KBM-7 (cell line): ENCODE results near the gene PRR36.

Source experiments
- DNase-seq: peaks from one replicate; pipeline ENCODE4 v3.0.0-alpha.2; 2015
- in situ Hi-C: fragments of 300-500 bp; cut with MboI; formaldehyde crosslinking; loops from 2 replicates; pipeline ENCODE4 v1.14.3; 2020; ENCODE audit warnings: low sequenced_read_pairs, low pct_unique_long_range_greater_than_20kb, mixed read lengths

The PRR36 gene

DNA sequence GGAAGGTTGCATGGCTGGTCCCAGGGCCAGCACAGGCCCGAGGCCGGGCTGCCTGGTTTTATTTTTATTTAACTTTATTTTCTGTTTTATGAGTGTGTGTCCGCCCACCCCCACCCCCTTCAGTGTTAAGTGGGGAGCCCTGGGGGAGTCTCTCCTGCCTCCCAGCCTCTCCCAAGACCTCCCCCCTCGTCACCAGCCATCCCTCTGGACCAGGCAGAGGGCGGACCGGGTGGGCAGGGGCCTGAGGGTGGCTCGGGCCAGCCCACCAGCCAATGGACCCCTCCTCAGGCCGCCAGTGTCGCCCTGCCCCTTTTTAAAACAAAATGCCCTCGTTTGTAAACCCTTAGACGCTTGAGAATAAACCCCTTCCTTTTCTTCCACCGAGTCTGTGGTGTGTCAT is 39.9 kb upstream of the PRR36 start:
- DNase-seq = no peak
- in situ Hi-C loops = no loop called here

DNA sequence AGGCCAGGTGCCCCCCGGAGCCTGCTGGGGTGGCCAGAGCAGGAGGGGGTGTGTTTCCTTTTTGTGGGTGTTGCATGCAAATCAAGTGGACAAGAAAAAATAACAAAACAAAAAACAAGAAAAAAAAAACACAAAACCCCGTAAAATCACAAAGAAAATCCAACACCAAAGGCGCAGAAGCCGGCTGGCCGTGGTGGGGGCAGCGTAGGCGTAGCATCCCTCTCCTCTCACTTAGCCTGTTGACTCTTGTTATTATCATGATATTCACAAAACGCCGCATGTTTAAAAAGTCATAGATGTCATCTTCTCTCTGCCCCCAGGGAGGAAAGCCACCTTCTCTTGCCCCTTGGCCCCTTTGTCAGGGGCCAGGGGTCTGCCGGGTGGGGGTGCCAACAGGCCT is 39.5 kb upstream of the PRR36 start:
- in situ Hi-C loops = no loop called here

DNA sequence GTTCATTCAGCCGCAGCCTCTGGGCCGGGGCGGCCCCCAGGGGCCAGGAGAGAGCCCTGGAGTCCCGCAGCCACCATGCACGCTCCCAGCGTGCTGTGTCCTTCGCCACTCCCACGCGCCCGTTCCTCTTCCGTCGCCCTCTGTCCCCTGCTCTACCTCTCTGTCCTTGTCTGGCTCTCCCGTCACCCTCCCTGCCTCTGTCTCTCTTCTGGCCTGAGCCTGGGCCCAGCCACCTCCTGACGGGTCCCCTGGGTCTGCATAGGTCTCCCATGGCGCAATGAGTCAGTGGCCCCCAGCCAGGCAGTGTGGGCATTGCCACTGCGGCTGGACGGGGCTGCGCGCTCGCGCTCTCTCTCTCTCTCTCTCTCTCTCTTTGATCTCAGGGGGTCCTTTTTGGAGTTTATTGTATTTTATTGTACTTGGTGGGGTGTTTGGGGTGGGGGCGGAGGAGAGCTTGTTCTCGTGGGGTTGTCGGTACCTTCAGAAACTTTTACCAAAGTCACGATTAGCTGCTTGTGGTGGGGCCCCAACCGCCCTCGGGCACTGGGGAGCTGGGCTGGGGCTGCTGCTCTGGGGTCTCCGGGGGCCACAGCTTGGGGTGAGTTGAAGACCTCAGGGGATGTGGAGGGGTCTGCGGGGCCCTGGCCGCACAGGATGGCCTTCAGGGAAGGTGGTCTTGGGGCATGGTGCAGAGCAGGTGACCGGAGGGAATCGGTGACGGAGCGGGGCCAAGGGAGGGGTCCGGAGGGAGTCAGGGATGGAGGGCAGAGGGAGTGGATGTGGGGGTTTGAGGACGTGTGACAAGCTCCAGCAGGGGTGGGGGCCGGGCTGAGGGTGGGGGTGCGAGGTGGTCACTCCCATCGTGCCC is 38.7 kb upstream of the PRR36 start:
- in situ Hi-C loops = no loop called here
- DNase-seq = no peak

More for the DNA sequence above, 39.5 kb upstream of the PRR36 start:
- DNase-seq = no peak

DNA sequence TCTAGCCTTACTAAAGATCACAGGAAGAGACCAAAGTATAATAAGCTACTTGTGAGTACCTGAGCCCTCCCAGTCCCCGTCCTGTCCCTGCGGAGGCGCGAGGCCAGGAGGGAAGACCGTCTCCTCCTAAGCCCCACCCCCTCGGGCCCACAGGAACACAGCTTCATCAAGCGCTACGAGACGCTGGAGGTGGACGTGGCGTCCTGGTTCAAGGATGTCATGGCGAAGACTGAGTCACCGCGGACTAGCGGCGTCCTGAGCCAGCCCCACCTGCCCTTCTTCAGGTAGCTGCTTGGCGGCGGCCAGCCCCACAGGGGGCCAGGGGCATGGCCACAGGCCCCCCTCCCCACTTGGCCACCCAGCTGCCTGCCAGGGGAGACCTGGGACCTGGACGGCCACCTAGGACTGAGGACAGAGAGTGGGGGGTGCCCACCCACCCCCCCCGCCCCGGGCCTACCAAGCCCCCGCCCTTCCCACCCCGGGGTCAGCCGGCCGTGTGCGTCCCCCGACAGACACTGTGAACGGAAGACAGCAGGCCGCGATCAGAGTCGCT is 38.0 kb upstream of the PRR36 start:
- in situ Hi-C loops = no loop called here

DNA sequence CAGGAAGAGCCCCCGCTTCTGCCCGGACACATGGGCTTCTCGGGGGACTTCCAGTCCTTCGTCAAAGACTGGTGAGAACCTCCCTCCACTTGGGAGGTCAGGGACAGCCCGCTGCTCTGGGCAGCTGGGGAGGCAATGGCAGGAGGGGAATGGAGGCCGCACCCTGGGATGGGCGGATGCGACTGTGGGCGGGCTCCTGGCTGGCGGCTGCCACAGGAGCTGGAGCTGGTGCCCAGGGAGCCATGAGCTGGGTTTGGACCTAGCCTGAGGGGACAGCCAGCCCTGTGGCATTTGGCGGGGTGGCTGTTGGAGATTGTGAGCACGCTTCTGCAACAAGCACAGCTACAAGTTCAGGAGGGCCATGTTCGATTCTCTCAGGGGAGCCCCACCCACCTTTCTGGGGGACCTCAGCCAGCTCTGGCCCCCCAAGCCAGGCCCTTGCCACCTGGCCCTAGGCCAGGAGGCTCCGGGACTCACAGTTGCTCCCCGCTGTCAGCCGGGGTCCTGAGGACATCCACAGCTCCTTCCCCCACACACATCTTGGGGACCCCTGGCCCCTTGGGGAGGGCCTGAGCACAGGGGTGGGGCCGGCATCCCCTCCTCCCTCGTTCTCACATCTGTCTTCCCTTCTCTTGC is 37.4 kb upstream of the PRR36 start:
- DNase-seq = no peak
- in situ Hi-C loops = no loop called here

More for the DNA sequence above, 38.0 kb upstream of the PRR36 start:
- DNase-seq = no peak

DNA sequence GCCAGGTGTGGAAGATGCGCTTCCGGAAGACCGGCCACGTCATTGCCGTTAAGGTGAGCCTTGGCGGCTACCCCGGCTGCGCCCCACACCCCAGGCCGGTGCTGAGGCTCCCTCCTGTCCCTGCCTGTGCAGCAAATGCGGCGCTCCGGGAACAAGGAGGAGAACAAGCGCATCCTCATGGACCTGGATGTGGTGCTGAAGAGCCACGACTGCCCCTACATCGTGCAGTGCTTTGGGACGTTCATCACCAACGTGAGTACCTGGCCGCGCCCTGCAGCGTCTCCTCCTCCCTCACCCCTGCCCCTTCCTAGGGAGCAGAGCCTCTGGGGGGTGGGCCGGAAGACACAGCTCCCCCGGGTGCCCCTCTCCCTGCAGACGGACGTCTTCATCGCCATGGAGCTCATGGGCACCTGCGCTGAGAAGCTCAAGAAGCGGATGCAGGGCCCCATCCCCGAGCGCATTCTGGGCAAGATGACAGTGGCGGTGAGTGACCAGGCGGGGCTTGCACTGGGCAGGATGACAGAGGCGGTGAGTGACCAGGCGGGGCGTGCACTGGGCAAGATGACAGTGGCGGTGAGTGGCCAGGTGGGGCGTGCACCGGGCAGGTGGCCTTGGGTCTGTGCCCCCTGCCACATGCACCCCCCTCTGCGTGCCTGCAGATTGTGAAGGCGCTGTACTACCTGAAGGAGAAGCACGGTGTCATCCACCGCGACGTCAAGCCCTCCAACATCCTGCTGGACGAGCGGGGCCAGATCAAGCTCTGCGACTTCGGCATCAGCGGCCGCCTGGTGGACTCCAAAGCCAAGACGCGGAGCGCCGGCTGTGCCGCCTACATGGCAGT is 36.4 kb upstream of the PRR36 start:
- no peak for DNase-seq
- in situ Hi-C loops = no loop called here

DNA sequence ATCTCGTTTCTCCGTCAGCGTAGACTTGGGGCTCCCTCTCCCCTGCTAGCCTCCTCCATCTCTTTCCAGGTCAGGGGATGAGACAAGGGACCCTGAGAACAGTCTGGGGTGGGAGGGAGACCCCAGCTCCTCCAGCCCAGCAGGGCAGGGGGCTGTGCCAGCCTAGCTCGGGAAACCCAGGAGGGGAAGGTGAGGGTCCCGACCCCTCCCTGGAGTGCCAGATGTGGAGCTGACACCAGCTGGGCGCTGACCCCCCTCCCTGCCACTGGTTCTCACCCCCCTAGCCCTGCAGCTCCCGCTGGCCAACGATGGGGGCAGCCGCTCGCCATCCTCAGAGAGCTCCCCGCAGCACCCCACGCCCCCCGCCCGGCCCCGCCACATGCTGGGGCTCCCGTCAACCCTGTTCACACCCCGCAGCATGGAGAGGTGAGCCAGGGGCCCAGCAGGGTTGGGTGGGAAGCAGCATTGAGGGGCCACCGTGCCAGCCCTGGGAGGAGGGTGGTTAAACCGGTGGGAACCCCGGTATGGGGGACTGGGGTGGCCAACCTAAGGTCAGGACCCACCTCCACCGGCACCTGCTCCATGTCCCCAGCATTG is 35.4 kb upstream of the PRR36 start:
- in situ Hi-C loops = no loop called here
- DNase-seq = no peak

DNA sequence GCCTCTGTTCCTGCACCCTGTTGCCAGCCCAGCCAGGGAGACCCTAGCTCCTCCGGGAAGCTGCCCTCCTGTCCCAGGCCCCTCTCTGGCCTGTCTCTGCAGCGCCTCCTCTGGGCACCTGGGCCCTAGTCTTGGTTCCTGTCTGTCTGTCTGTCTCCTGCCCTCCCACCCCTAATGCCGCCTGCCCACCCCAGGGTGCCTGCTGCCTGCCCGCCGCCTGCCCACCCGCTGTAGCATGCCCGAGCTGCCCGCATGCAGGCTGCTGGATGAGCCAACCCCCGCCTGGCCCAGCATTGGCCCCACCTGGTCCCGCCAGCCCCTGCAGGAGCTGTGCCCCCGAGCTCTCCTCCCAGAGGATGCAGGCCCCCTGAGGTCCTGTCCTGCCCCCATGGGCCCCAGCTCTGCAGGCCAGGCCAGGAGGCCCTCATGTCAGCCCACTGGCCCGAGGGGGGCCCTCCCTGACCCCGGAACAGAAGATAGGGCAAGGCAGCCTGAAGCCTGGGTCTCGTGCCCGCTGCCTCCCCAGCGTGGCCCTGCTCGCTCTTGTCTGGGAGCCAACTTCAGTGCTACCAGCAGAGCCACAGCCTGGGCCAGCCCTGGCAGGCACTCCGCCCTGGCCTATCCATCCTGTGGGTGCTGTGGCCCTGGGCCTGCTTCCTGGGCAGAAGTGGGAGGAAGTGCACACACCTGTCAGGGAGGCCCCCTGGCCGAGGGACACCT is 34.7 kb upstream of the PRR36 start:
- in situ Hi-C loops = no loop called here
- no peak for DNase-seq

DNA sequence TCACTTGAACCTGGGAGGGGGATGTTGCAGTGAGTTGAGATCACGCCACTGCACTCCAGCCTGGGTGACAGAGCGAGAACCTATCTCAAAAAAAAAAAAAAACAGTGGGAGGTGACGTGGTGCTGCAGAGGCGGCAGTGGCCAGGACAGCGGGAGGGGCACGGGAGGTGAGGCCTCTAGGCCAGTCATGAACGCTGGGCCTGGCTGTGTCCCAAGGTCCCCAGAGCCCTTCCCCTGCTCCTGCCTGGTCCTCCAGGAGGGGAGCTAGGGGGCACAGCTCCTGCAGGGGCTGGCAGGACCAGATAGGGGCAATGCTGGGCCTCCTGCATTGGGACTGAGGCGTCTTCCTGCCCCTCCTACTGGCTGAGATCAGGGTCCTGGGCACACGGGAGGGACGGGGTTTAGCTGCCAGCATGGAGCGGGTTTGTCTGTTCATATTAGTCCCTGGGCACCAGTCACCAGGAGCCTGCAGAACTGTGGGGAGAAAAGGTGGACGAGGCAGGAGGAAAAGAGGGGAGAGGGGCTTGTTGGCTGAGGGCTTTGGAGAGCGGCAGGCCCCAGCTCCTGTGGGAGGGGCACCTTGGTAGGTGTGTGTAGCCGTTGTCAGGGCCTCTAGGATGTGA is 34.0 kb upstream of the PRR36 start:
- DNase-seq = no peak
- in situ Hi-C loops = no loop called here

DNA sequence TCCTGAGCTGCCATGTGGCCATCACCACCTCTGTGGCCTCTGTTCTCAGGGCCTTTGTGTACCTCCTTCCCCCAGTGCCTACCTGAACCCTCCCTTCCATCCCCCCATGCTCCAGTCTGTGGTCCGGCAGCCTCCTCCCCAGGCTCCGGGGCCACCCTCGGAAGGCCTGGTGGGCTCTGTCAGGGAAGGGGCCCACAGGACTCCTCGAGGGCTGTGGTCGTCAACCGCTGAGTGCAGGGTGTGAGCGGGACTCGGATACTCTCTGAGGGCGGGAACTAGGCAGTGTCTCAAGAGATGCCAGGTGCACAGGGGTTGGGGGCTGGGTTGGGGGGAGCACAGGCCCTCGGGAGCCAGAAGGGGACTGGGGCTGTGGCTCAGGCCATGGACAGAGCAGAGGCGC is 33.4 kb upstream of the PRR36 start:
- no peak for DNase-seq
- in situ Hi-C loops = no loop called here

DNA sequence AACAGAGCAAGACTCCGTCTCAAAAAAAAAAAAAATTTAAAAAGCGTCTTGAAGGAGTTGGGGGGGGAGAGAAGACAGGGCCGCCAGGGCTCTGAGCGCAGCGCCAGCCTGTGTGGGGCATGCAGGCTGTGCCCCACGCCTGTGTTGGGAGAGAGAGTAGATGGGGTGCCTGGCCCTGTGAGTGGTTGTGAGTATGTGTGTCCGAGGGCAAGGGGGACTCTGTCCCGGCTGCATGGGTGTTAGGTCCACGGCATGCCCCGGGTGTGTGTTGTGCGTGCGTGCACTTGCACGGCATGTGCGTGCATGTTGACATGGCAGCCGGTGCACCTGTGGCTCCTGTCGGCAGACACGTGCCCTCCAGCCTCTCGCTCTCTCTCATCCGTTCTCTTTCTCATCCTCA is 32.9 kb upstream of the PRR36 start:
- no peak for DNase-seq
- in situ Hi-C loops = no loop called here

DNA sequence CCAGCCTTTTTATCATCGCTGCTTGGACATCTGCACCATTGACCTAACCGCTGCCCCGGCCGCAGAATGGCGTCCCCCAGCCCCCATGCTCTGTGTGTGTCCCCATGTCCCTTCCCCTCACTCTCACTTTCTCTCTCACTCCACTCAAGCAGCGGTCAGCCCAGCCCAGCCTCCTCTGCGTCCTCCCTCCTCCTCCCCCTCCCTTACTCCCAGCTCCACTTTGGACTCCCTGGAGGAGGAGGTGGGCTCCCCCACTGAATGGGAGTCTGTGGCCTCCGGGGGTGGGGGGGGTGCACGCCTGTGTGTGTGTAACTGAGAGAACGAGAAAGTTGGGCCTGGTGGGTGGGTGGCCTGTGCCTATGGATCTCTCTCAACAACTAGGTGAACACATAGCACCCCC is 31.7 kb upstream of the PRR36 start:
- no peak for DNase-seq
- in situ Hi-C loops = no loop called here

DNA sequence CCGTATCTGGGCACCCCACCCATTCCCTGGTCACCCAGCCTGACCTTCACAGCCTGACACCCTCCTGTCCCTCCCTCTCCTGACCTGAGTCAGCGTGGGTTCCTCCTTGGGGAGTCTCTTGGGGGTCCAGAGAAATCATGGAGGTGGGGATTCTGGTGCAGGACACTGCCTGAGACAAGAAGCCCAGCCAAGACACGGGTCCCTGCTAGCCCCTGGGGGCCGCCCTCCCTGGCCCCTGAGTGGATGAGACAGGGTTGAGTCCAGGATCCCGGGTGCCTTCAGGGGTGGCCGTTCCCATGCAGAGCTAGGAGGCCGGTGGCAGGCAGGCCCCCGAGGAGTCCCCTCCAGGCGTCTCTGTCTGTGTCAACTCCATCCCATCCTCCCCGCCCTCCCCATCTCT is 31.1 kb upstream of the PRR36 start:
- DNase-seq = no peak
- in situ Hi-C loops = no loop called here

DNA sequence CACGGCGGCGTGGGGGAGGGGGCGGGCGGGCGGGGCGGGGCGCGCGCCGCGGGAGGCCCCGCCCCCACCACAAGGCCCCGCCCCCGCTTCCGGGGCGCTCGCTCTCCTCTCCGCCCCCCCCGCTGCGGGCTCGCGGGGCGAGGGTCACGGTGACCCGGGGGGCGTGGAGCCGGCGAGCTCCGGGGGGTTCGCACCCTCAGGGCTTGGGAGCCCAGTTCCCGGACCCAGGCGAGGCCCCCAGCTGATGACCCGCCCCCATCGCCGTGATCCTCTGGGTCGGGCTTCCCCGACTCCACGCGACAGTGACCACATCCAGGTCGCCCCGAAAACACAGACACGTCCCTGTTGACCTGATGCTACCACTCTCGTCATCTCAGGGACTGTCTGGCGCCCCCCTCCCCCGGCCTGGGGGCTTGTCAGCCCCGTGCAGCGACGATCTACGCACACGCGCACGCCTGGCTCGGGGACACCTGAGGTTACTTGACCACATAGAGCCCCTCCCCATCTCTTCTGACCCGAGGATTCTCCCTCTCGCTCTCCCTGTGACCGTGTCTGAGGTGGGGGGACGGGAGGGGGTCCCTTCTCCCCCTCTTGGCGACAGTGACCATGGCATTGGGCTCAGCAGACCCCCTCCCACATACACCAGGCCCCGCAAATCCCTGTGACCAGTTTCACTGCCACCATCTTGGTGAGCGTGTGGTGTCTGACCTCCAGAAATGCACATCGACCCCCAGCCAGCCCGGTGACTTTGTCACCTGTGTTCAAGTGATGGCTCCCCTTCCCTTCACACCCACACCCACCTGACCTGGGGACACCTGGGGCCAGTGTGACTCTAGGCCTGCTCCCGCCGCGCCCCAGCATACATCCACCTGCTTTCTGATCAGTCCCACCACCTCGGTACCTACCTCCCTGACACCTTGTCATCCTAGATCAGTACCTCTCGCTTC is 30.2 kb upstream of the PRR36 start:
- in situ Hi-C loops = no loop called here
- no peak for DNase-seq

DNA sequence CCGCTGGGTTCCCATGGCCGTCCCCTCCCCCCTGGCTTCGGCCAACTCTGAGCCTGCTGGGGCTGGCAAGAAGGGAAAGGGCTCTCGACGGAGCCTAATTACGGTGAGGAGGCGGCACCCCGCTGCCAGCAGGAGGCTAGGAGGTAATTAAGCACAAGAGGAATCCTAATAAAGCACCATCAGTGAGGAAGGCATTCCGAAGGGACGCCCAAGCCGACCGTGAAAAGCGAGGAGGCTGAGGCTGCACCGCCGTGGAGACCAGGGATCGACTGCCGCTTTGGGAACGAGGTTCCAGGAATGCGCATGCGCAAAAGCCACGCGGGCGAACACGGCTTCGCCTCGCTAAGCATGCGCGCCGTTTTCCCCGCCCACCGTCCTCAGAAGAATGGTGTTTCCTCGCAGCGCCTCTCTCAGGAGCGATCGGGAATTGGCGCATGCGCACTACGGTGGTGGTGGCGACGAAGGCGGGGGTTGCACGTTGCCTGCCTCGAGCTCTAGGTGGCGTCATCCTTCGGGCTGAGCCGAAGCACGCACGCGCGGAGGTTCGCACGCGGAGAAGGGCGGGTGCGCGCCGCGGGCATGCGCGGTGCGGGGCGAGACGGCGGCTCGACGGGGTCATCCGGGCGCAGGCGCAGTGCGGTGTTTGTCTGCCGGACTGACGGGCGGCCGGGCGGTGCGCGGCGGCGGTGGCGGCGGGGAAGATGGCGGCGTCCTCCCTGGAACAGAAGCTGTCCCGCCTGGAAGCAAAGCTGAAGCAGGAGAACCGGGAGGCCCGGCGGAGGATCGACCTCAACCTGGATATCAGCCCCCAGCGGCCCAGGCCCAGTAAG is 29.3 kb upstream of the PRR36 start, which contains the start of gene MAP2K7:
MAP2K7 (plus strand) TSS at position 634 of the 830 bp plus-strand sequence; CDS start at position 702, 68 bp downstream.
- in situ Hi-C loops = no loop called here
- peak; percentile 100 for DNase-seq

DNA sequence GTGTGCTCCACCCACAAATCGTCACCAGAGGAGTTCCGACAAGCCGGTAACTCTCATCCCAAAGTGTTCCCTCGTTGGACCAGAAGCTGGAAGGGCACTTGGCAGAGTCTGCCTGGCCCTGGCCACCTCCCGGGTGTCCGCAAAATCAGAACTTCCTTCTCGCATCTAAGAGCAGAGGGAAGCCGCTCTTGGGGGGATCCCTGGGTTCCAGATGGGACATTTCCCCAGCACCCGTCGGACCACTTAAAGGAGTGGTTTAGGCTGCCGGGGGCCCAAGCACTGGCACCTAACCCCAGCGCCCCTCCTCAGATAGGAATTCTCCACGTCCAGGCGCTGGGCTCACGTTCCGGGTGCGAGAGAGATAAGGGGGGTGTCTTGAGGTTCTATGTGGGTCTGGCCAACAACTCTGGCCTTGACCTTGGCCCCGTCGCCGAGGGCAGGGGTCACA is 28.6 kb upstream of the PRR36 start:
- in situ Hi-C loops = no loop called here

More for the DNA sequence above, 28.6 kb upstream of the PRR36 start:
- DNase-seq = no peak
